ENCODE data around the gene HSD17B11. TPM values are rescaled to one million over a fixed set of nuclear protein-coding genes. Genes with fewer than 3 reads are reported as not detected.

HSD17B11 gene, protein sequence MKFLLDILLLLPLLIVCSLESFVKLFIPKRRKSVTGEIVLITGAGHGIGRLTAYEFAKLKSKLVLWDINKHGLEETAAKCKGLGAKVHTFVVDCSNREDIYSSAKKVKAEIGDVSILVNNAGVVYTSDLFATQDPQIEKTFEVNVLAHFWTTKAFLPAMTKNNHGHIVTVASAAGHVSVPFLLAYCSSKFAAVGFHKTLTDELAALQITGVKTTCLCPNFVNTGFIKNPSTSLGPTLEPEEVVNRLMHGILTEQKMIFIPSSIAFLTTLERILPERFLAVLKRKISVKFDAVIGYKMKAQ
- 15.0 TPM for polyA plus RNA-seq (2013, experiment 1 of 2)
- polyA plus RNA-seq (2013, experiment 2 of 2) = 15.0 TPM

DNA sequence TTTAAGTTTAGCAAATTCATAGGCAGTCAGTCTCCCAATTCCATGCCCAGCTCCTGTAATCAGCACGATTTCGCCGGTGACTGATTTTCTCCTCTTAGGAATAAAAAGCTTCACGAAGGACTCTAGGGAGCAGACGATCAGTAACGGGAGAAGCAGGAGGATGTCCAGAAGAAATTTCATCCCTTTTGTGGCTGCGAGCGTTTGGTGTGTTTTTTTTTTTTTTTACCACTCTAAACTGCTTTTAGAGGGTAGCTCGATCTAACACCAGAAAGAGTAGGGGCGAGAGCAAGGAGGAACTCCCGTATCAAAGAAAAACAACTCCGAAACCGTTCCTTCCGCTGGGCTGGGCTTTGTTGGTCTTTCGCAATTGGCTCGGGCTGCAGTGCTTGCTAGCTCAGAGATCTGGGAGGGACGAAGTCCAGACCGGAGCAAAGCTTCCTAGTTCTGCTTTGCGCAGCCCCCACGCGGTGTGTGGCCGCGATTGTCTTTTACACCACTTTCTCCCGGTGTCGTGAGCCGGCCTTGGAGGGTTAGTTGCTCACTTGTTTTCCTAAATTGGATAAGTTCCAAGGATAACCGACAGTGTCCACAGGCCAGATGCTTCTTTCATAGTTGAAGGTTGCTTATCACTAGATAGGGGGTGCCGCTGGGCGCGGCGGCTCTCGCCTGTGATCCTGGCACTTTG lies at the start of gene HSD17B11:
HSD17B11 (minus strand) TSS at position 298 of the 685 bp plus-strand sequence; CDS start at position 180, 118 bp downstream.
- Histone ChIP-seq H2BK12ac (ENCODE audit: low read length) (no peak within 1 kb of the TSS), H2AFZ (ENCODE audit: low read length) (peak within 1 kb of the TSS; percentile 98), H2BK15ac (ENCODE audit: low read length) (no peak within 1 kb of the TSS), H2AK5ac (ENCODE audit: low read depth, low read length) (no peak within 1 kb of the TSS), H2BK120ac (ENCODE audit: low read depth, low read length) (no peak within 1 kb of the TSS), H3K27me3 (ENCODE audit: control insufficient read depth in 3 of 3, insufficient read depth in 3 of 3, low read depth in 1 of 3, low read length in 3 of 3) (no peaks in the 10 kb centered on the region), H2BK5ac (ENCODE audit: low read length) (no peak within 1 kb of the TSS), H3K79me1 (ENCODE audit: low read depth, low read length) (no peaks in the 10 kb centered on the region), H3K4me1 (ENCODE audit: control insufficient read depth in 2 of 2, insufficient read depth in 1 of 2, low read depth in 1 of 2, low read length in 2 of 2) (peaks cover 0 to 3% of the 10 kb centered on the region in 2 donors), H3K4me2 (ENCODE audit: insufficient read depth, low read length, poor library complexity, severe bottlenecking) (peak within 1 kb of the TSS; percentile 61), H3K36me3 (replicated peaks in 1 of 2; ENCODE audit: control insufficient read depth in 2 of 2, insufficient read depth in 2 of 2, low read length in 2 of 2) (peaks cover 0 to 2% of the 10 kb centered on the region in 2 donors), H3K27ac (replicated peaks; ENCODE audit: low read length) (peak within 1 kb of the TSS; percentile 60), H4K91ac (ENCODE audit: low read depth, low read length, poor library complexity) (no peak within 1 kb of the TSS), H3K14ac (ENCODE audit: low read length) (no peak within 1 kb of the TSS), H4K8ac (ENCODE audit: low read depth, low read length) (no peak within 1 kb of the TSS), H3K9ac (ENCODE audit: low read depth, low read length, poor library complexity) (no peak within 1 kb of the TSS), H3K4ac (ENCODE audit: low read length) (no peak within 1 kb of the TSS), H3K9me3 (replicated peaks in 1 of 2; ENCODE audit: control insufficient read depth in 2 of 2, insufficient read depth in 1 of 2, low read depth in 1 of 2, low read length in 2 of 2) (peaks cover 2 to 12% of the 10 kb centered on the region in 2 donors), H3K23ac (ENCODE audit: low read depth, low read length, poor library complexity) (no peak within 1 kb of the TSS), H3K18ac (ENCODE audit: low read length) (peak within 1 kb of the TSS; percentile 68), H3K4me3 (ENCODE audit: low read length in 2 of 2) (peak within 1 kb of the TSS; percentile 71 to 74)
- peak; percentile 72 for DNase-seq (ENCODE audit: low spot score)
- WGBS, 2 donors (ENCODE audit: extremely low coverage in 2 of 2, insufficient read length in 2 of 2, insufficient replicate concordance in 1 of 2) = no CpG with 5 or more reads among the region's 32 CpGs

DNA sequence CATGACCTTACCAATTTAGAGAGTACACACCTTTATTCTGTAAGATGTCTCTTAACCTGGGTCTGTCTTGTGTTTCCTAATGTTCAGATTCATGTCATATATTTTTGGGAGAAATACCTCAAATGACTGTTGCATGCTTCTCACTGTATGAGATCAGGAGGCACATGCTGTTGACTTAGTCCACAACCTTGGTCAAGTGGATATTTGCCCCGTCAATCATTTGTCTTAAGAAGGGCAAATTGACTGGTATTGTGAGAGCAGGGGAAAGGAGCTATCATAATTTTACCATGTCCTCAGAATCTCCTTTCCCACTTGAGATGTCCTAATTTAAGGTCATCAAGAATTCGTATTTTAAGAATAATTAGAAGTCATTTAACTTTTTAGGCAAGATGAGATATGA lies 42.4 kb upstream of the HSD17B11 start:
- no peak overlapping the region for H2AFZ ChIP-seq (ENCODE audit: low read length)
- no peaks in the 10 kb centered on the region for H3K4me1 ChIP-seq (ENCODE audit: control insufficient read depth in 2 of 2, insufficient read depth in 1 of 2, low read depth in 1 of 2, low read length in 2 of 2)
- H3K9ac ChIP-seq (ENCODE audit: low read depth, low read length, poor library complexity) = no peak overlapping the region
- H3K4me2 ChIP-seq (ENCODE audit: insufficient read depth, low read length, poor library complexity, severe bottlenecking) = no peak overlapping the region
- H3K23ac ChIP-seq (ENCODE audit: low read depth, low read length, poor library complexity) = no peak overlapping the region
- no peak overlapping the region for H2BK15ac ChIP-seq (ENCODE audit: low read length)
- no CpG with 5 or more reads among the region's 2 CpGs for WGBS, 2 donors (ENCODE audit: extremely low coverage in 2 of 2, insufficient read length in 2 of 2, insufficient replicate concordance in 1 of 2)
- no peak overlapping the region for H2BK120ac ChIP-seq (ENCODE audit: low read depth, low read length)
- H3K27ac ChIP-seq (replicated peaks; ENCODE audit: low read length) = no peak overlapping the region
- no peaks in the 10 kb centered on the region for H3K79me1 ChIP-seq (ENCODE audit: low read depth, low read length)
- no peaks in the 10 kb centered on the region for H3K27me3 ChIP-seq (ENCODE audit: control insufficient read depth in 3 of 3, insufficient read depth in 3 of 3, low read depth in 1 of 3, low read length in 3 of 3)
- H4K91ac ChIP-seq (ENCODE audit: low read depth, low read length, poor library complexity) = no peak overlapping the region
- no peak overlapping the region for H3K14ac ChIP-seq (ENCODE audit: low read length)
- no peak overlapping the region for H2AK5ac ChIP-seq (ENCODE audit: low read depth, low read length)
- DNase-seq (ENCODE audit: low spot score) = no peak
- H2BK5ac ChIP-seq (ENCODE audit: low read length) = no peak overlapping the region
- no peak overlapping the region for H4K8ac ChIP-seq (ENCODE audit: low read depth, low read length)
- H3K4me3 ChIP-seq (ENCODE audit: low read length in 2 of 2) = no peak overlapping the region
- no peak overlapping the region for H3K18ac ChIP-seq (ENCODE audit: low read length)
- H3K36me3 ChIP-seq (replicated peaks in 1 of 2; ENCODE audit: control insufficient read depth in 2 of 2, insufficient read depth in 2 of 2, low read length in 2 of 2) = peaks cover 0 to 32% of the 10 kb centered on the region in 2 donors
- H3K4ac ChIP-seq (ENCODE audit: low read length) = no peak overlapping the region
- no peaks in the 10 kb centered on the region for H3K9me3 ChIP-seq (replicated peaks in 1 of 2; ENCODE audit: control insufficient read depth in 2 of 2, insufficient read depth in 1 of 2, low read depth in 1 of 2, low read length in 2 of 2)
- no peak overlapping the region for H2BK12ac ChIP-seq (ENCODE audit: low read length)

DNA sequence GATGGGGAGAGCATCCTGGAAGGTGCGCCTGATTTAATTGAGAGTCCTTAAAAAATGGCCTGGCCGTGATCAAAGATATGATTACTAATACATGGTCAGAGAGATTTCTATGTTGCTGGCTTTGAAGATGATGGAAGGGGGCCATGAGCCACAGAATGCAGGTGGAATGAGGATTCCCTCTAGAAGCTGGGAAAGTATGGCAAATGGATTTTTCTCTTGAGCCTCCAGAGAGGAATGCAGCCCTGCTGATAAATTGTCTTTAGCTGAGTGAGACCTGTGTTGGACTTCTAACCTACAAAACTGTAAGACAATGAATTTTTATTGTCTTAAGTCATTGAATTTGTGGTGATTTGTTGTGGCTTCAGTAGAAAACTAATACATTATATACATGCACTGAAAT lies 39.0 kb upstream of the HSD17B11 start:
- no CpG with 5 or more reads among the region's 2 CpGs for WGBS, 2 donors (ENCODE audit: extremely low coverage in 2 of 2, insufficient read length in 2 of 2, insufficient replicate concordance in 1 of 2)
- H3K9me3 ChIP-seq (replicated peaks in 1 of 2; ENCODE audit: control insufficient read depth in 2 of 2, insufficient read depth in 1 of 2, low read depth in 1 of 2, low read length in 2 of 2) = no peaks in the 10 kb centered on the region
- H3K4me3 ChIP-seq (ENCODE audit: low read length in 2 of 2) = no peak overlapping the region
- no peak overlapping the region for H2AK5ac ChIP-seq (ENCODE audit: low read depth, low read length)
- H2BK120ac ChIP-seq (ENCODE audit: low read depth, low read length) = no peak overlapping the region
- no peaks in the 10 kb centered on the region for H3K4me1 ChIP-seq (ENCODE audit: control insufficient read depth in 2 of 2, insufficient read depth in 1 of 2, low read depth in 1 of 2, low read length in 2 of 2)
- H4K8ac ChIP-seq (ENCODE audit: low read depth, low read length) = no peak overlapping the region
- H3K4me2 ChIP-seq (ENCODE audit: insufficient read depth, low read length, poor library complexity, severe bottlenecking) = no peak overlapping the region
- H3K36me3 ChIP-seq (replicated peaks in 1 of 2; ENCODE audit: control insufficient read depth in 2 of 2, insufficient read depth in 2 of 2, low read length in 2 of 2) = peaks cover 0 to 3% of the 10 kb centered on the region in 2 donors
- H3K79me1 ChIP-seq (ENCODE audit: low read depth, low read length) = no peaks in the 10 kb centered on the region
- H3K27ac ChIP-seq (replicated peaks; ENCODE audit: low read length) = no peak overlapping the region
- no peak overlapping the region for H3K23ac ChIP-seq (ENCODE audit: low read depth, low read length, poor library complexity)
- no peak overlapping the region for H2AFZ ChIP-seq (ENCODE audit: low read length)
- H4K91ac ChIP-seq (ENCODE audit: low read depth, low read length, poor library complexity) = no peak overlapping the region
- no peak overlapping the region for H2BK12ac ChIP-seq (ENCODE audit: low read length)
- H2BK15ac ChIP-seq (ENCODE audit: low read length) = no peak overlapping the region
- H2BK5ac ChIP-seq (ENCODE audit: low read length) = no peak overlapping the region
- H3K27me3 ChIP-seq (ENCODE audit: control insufficient read depth in 3 of 3, insufficient read depth in 3 of 3, low read depth in 1 of 3, low read length in 3 of 3) = no peaks in the 10 kb centered on the region
- H3K9ac ChIP-seq (ENCODE audit: low read depth, low read length, poor library complexity) = no peak overlapping the region
- no peak overlapping the region for H3K18ac ChIP-seq (ENCODE audit: low read length)
- DNase-seq (ENCODE audit: low spot score) = no peak
- no peak overlapping the region for H3K4ac ChIP-seq (ENCODE audit: low read length)
- H3K14ac ChIP-seq (ENCODE audit: low read length) = no peak overlapping the region

DNA sequence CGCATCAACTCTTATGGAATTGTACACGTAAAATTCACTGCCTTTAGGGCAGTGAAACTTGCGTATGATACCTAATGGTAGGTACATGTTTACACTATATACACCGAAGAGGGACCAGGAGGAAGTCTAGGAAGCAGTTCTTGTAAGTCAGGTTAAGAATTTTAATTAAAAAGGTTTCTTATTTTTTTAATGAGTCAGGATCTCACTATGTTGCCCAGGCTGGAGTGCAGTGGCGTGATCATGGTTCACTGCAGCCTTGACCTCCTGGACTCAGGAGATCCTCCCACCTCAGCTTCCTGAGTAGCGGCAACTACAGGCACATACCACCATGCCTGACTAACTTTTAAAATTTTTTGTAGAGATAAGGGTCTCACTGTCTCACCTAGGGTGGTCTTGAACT lies 38.0 kb upstream of the HSD17B11 start:
- Histone ChIP-seq H3K4me3 (ENCODE audit: low read length in 2 of 2) (no peak overlapping the region), H2BK120ac (ENCODE audit: low read depth, low read length) (no peak overlapping the region), H2BK5ac (ENCODE audit: low read length) (no peak overlapping the region), H3K18ac (ENCODE audit: low read length) (no peak overlapping the region), H3K4me2 (ENCODE audit: insufficient read depth, low read length, poor library complexity, severe bottlenecking) (no peak overlapping the region), H3K4ac (ENCODE audit: low read length) (no peak overlapping the region), H4K8ac (ENCODE audit: low read depth, low read length) (no peak overlapping the region), H3K9me3 (replicated peaks in 1 of 2; ENCODE audit: control insufficient read depth in 2 of 2, insufficient read depth in 1 of 2, low read depth in 1 of 2, low read length in 2 of 2) (no peaks in the 10 kb centered on the region), H3K14ac (ENCODE audit: low read length) (no peak overlapping the region), H3K27ac (replicated peaks; ENCODE audit: low read length) (no peak overlapping the region), H3K4me1 (ENCODE audit: control insufficient read depth in 2 of 2, insufficient read depth in 1 of 2, low read depth in 1 of 2, low read length in 2 of 2) (no peaks in the 10 kb centered on the region), H3K9ac (ENCODE audit: low read depth, low read length, poor library complexity) (no peak overlapping the region), H3K27me3 (ENCODE audit: control insufficient read depth in 3 of 3, insufficient read depth in 3 of 3, low read depth in 1 of 3, low read length in 3 of 3) (no peaks in the 10 kb centered on the region), H3K23ac (ENCODE audit: low read depth, low read length, poor library complexity) (no peak overlapping the region), H3K79me1 (ENCODE audit: low read depth, low read length) (no peaks in the 10 kb centered on the region), H2BK12ac (ENCODE audit: low read length) (no peak overlapping the region), H2AK5ac (ENCODE audit: low read depth, low read length) (no peak overlapping the region), H2AFZ (ENCODE audit: low read length) (no peak overlapping the region), H3K36me3 (replicated peaks in 1 of 2; ENCODE audit: control insufficient read depth in 2 of 2, insufficient read depth in 2 of 2, low read length in 2 of 2) (no peaks in the 10 kb centered on the region), H2BK15ac (ENCODE audit: low read length) (no peak overlapping the region), H4K91ac (ENCODE audit: low read depth, low read length, poor library complexity) (no peak overlapping the region)
- no peak for DNase-seq (ENCODE audit: low spot score)
- no CpG with 5 or more reads among the region's 6 CpGs for whole genome bisulfite sequencing, 2 donors (ENCODE audit: extremely low coverage in 2 of 2, insufficient read length in 2 of 2, insufficient replicate concordance in 1 of 2)

Data from neuronal stem cell (in vitro differentiated cells).